HG02610 (cell line): ENCODE results near the gene ROBO2.
A peak's percentile ranks its signal among the peaks of the same experiment; 100 is the strongest.

Experiments used
- ATAC-seq: cut with Tn5 transposase; IDR thresholded peaks from one replicate; pipeline ENCODE4 v1.9.1; 2021; ENCODE audit warnings: mild to moderate bottlenecking, moderate library complexity; ENCODE audit not compliant: unreplicated experiment

The ROBO2 gene

GRCh38 chr3:77248420-77248819 is 208.5 kb downstream of the ROBO2 start:
- no peak for ATAC-seq

GRCh38 chr3:77251136-77251535 is 211.2 kb downstream of the ROBO2 start:
- no peak for ATAC-seq

GRCh38 chr3:77254967-77255831 is 215.3 kb downstream of the ROBO2 start:
- peak; percentile 83 for ATAC-seq

GRCh38 chr3:77256584-77257503 is 216.9 kb downstream of the ROBO2 start:
- ATAC-seq = no peak

GRCh38 chr3:77259694-77260093 is 219.8 kb downstream of the ROBO2 start:
- no peak for ATAC-seq

- ATAC-seq = no peak
These were observed 222.5 kb downstream of the ROBO2 start for GRCh38 chr3:77262361-77262760.

GRCh38 chr3:77267589-77267988 is 227.7 kb downstream of the ROBO2 start:
- ATAC-seq = no peak

- ATAC-seq = no peak
These were observed 231.4 kb downstream of the ROBO2 start for GRCh38 chr3:77271306-77271705.

- ATAC-seq = no peak
These were observed 231.8 kb downstream of the ROBO2 start for GRCh38 chr3:77271711-77272110.

GRCh38 chr3:77279276-77279675 is 239.4 kb downstream of the ROBO2 start:
- ATAC-seq = no peak

GRCh38 chr3:77281721-77282120 is 241.8 kb downstream of the ROBO2 start:
- no peak for ATAC-seq

GRCh38 chr3:77283108-77283507 is 243.2 kb downstream of the ROBO2 start:
- ATAC-seq = no peak

- no peak for ATAC-seq
These were observed 248.4 kb downstream of the ROBO2 start for GRCh38 chr3:77288348-77288747.

GRCh38 chr3:77296527-77296926 is 256.6 kb downstream of the ROBO2 start:
- no peak for ATAC-seq

- ATAC-seq = peak; percentile 96
These were observed 258.5 kb downstream of the ROBO2 start for GRCh38 chr3:77298417-77298816.

GRCh38 chr3:77303955-77304699 is 264.2 kb downstream of the ROBO2 start:
- ATAC-seq = no peak

- no peak for ATAC-seq
These were observed 264.8 kb downstream of the ROBO2 start for GRCh38 chr3:77304700-77305021.

- ATAC-seq = no peak
These were observed 269.6 kb downstream of the ROBO2 start for GRCh38 chr3:77309460-77309859.

GRCh38 chr3:77313843-77314242 is 273.9 kb downstream of the ROBO2 start:
- ATAC-seq = no peak

GRCh38 chr3:77319711-77320110 is 279.8 kb downstream of the ROBO2 start:
- no peak for ATAC-seq

- no peak for ATAC-seq
These were observed 280.6 kb downstream of the ROBO2 start for GRCh38 chr3:77320514-77320913.
